ENCODE results near the gene LAMC2. TPM values are rescaled to one million over a fixed set of nuclear protein-coding genes. Genes with fewer than 3 reads are reported as not detected.

The LAMC2 gene
- total and polyA plus RNA-seq, 2 experiments from 2014 or later: 0.42 to 0.43 TPM

- Histone ChIP-seq H3K4me1 (ENCODE audit: low read depth) (peaks cover 4% of the 10 kb centered on the region), H3K9me3 (ENCODE audit: low read depth) (no peaks in the 10 kb centered on the region), H3K4me3 (no peak overlapping the region), H3K27ac (peak overlapping the region; percentile 28), H3K27me3 (no peaks in the 10 kb centered on the region), H3K36me3 (no peaks in the 10 kb centered on the region)
- peak; percentile 70 to 89 for DNase-seq (ENCODE audit: low read depth in 1 of 2, low spot score in 1 of 2)
- TF ChIP-seq CTCF (IDR thresholded peaks at IDR 0.05; ENCODE audit: low read depth, low read length): no peak
Measured at GRCh38 chr1:183287191-183287675, 101.2 kb downstream of the LAMC2 start.

GRCh38 chr1:183288583-183288982 is 102.5 kb downstream of the LAMC2 start:
- no peak for DNase-seq (ENCODE audit: low read depth in 1 of 2, low spot score in 1 of 2)
- H3K4me3 ChIP-seq: no peak overlapping the region
- H3K27me3 ChIP-seq: no peaks in the 10 kb centered on the region
- H3K36me3 ChIP-seq: no peaks in the 10 kb centered on the region
- peaks cover 4% of the 10 kb centered on the region for H3K4me1 ChIP-seq (ENCODE audit: low read depth)
- H3K27ac ChIP-seq: no peak overlapping the region
- no peaks in the 10 kb centered on the region for H3K9me3 ChIP-seq (ENCODE audit: low read depth)
- no peak for TF ChIP-seq CTCF (IDR thresholded peaks at IDR 0.05; ENCODE audit: low read depth, low read length)

- no peaks in the 10 kb centered on the region for H3K36me3 ChIP-seq
- DNase-seq (ENCODE audit: low read depth in 1 of 2, low spot score in 1 of 2): no peak
- H3K9me3 ChIP-seq (ENCODE audit: low read depth): no peaks in the 10 kb centered on the region
- peaks cover 4% of the 10 kb centered on the region for H3K4me1 ChIP-seq (ENCODE audit: low read depth)
- H3K4me3 ChIP-seq: no peak overlapping the region
- TF ChIP-seq CTCF (IDR thresholded peaks at IDR 0.05; ENCODE audit: low read depth, low read length): no peak
- no peak overlapping the region for H3K27ac ChIP-seq
- H3K27me3 ChIP-seq: no peaks in the 10 kb centered on the region
Measured at GRCh38 chr1:183289051-183289496, 103.0 kb downstream of the LAMC2 start.

GRCh38 chr1:183290628-183291027 is 104.6 kb downstream of the LAMC2 start:
- Histone ChIP-seq H3K27me3 (no peaks in the 10 kb centered on the region), H3K4me3 (no peak overlapping the region), H3K36me3 (no peaks in the 10 kb centered on the region), H3K4me1 (ENCODE audit: low read depth) (peaks cover 4% of the 10 kb centered on the region), H3K9me3 (ENCODE audit: low read depth) (no peaks in the 10 kb centered on the region), H3K27ac (no peak overlapping the region)
- no peak for DNase-seq (ENCODE audit: low read depth in 1 of 2, low spot score in 1 of 2)
- no peak for TF ChIP-seq CTCF (IDR thresholded peaks at IDR 0.05; ENCODE audit: low read depth, low read length)

GRCh38 chr1:183291216-183291762 is 105.2 kb downstream of the LAMC2 start:
- no peak overlapping the region for H3K27ac ChIP-seq
- DNase-seq (ENCODE audit: low read depth in 1 of 2, low spot score in 1 of 2): no peak
- peaks cover 4% of the 10 kb centered on the region for H3K4me1 ChIP-seq (ENCODE audit: low read depth)
- H3K4me3 ChIP-seq: no peak overlapping the region
- no peaks in the 10 kb centered on the region for H3K36me3 ChIP-seq
- H3K9me3 ChIP-seq (ENCODE audit: low read depth): no peaks in the 10 kb centered on the region
- no peak for TF ChIP-seq CTCF (IDR thresholded peaks at IDR 0.05; ENCODE audit: low read depth, low read length)
- no peaks in the 10 kb centered on the region for H3K27me3 ChIP-seq
